SK-N-MC (cell line): ENCODE results near the gene ARPC1A.

ENCODE experiments used
- EZH2 ChIP-seq: fragments of 200-600 bp; sonication (generic); IDR thresholded peaks from one replicate; pipeline ENCODE4 v1.6.1; 2017; ENCODE audit warnings: antibody characterized with exemption
- FOXP2 ChIP-seq: optimal IDR thresholded peaks from 2 replicates; pipeline ENCODE3; 2011; ENCODE audit warnings: mild to moderate bottlenecking, moderate library complexity; ENCODE audit not compliant: insufficient read depth; ENCODE audit errors: extremely low read length, control extremely low read depth
- POLR2AphosphoS5 ChIP-seq: IDR thresholded peaks from 2 replicates; pipeline ENCODE4 v1.6.1; 2012; ENCODE audit warnings: mild to moderate bottlenecking, low read depth, low read length, borderline replicate concordance

DNA sequence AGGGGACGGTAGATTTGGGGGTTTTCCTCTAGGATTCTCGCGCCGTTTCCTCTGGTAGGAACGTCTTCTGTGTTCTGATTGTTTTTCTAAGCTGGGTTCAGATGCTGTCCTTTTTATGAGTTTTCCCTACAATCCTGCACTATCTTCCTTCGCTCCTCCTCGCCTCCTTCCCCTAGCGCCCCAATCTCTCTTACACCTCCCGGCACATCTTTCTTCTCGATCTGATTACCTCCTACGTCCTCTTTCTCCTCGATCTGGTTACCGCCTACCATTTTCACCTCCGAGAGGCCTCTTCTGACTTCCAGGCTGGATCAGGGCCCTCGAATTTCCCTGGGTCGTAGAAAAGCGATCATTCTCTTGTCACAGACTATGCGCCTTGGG is 83.5 kb downstream of the ARPC1A start:
- TF ChIP-seq EZH2 (no peak), FOXP2 (no peak), POLR2AphosphoS5 (no peak)
